Liver (tissue), 9 donors: Measurements from ENCODE around the gene TNPO2. TPM values are rescaled to one million over a fixed set of nuclear protein-coding genes. Genes with fewer than 3 reads are reported as not detected.

Source experiments
- DNase-seq: peaks from one replicate; pipeline ENCODE4 v3.0.0-alpha.2; 2017; ENCODE audit warnings: low spot score
- H3K27ac ChIP-seq, 2 donors: one replicate each; pipeline ENCODE4 v1.7.0; 2013; ENCODE audit warnings: inconsistent platforms in 2 of 2, low read length in 2 of 2, control low read depth in 1 of 2, low read depth in 1 of 2, mild to moderate bottlenecking in 1 of 2
- H3K27me3 ChIP-seq, 4 donors: one replicate each; pipeline versions ENCODE4 v1.6.1 to v1.7.0; 2013; ENCODE audit warnings: low read length in 3 of 4, inconsistent platforms in 1 of 4, mild to moderate bottlenecking in 1 of 4, moderate library complexity in 1 of 4; ENCODE audit not compliant: control insufficient read depth in 4 of 4, insufficient read depth in 4 of 4
- H3K36me3 ChIP-seq, 4 donors: one replicate each; pipeline versions ENCODE4 v1.6.1 to v1.7.0; 2013; ENCODE audit warnings: low read length in 3 of 4, mild to moderate bottlenecking in 3 of 4, low read depth in 1 of 4, moderate library complexity in 1 of 4; ENCODE audit not compliant: control insufficient read depth in 4 of 4, insufficient read depth in 3 of 4
- H3K4me1 ChIP-seq, 4 donors: one replicate each; pipeline versions ENCODE4 v1.6.1 to v1.7.0; 2013; ENCODE audit warnings: low read length in 3 of 4, mild to moderate bottlenecking in 3 of 4, moderate library complexity in 1 of 4; ENCODE audit not compliant: control insufficient read depth in 4 of 4, insufficient read depth in 4 of 4
- H3K4me3 ChIP-seq, 3 donors: one replicate each; pipeline versions ENCODE4 v1.6.1 to v1.7.0; 2013; ENCODE audit warnings: low read length in 3 of 3, control low read depth in 1 of 3, low read depth in 1 of 3, mild to moderate bottlenecking in 1 of 3
- H3K9ac ChIP-seq, 2 donors: one replicate each; pipeline ENCODE4 v1.7.0; 2013; ENCODE audit warnings: low read length in 2 of 2, mild to moderate bottlenecking in 2 of 2, moderate library complexity in 2 of 2, control low read depth in 1 of 2, low read depth in 1 of 2
- H3K9me3 ChIP-seq, 4 donors: one replicate each; pipeline versions ENCODE4 v1.6.1 to v1.7.0; 2013; ENCODE audit warnings: low read length in 3 of 4; ENCODE audit not compliant: control insufficient read depth in 4 of 4
- ATF3 ChIP-seq: IDR thresholded peaks from 2 replicates; pipeline ENCODE4 v1.6.1; 2016; ENCODE audit warnings: antibody characterized with exemption
- EGR1 ChIP-seq, 2 donors: IDR thresholded peaks; 2 replicates each; pipeline ENCODE4 v1.6.1; 2016 to 2018; ENCODE audit warnings: antibody characterized with exemption in 2 of 2, low read depth in 2 of 2
- FOXA1 ChIP-seq: IDR thresholded peaks from 2 replicates; pipeline ENCODE4 v1.6.1; 2016; ENCODE audit warnings: antibody characterized with exemption
- FOXA2 ChIP-seq: IDR thresholded peaks from 2 replicates; pipeline ENCODE4 v1.6.1; 2016; ENCODE audit warnings: antibody characterized with exemption
- GABPA ChIP-seq, 2 donors: IDR thresholded peaks in 1 of 2; conservative IDR thresholded peaks in 1 of 2; 2 replicates each; pipeline ENCODE4 v1.6.1; 2016; ENCODE audit warnings: antibody characterized with exemption in 2 of 2, mild to moderate bottlenecking in 1 of 2, moderate library complexity in 1 of 2
- HNF4A ChIP-seq, 2 donors: conservative IDR thresholded peaks; 2 replicates each; pipeline ENCODE4 v1.6.1; 2016; ENCODE audit warnings: antibody characterized with exemption in 2 of 2, mild to moderate bottlenecking in 2 of 2
- HNF4G ChIP-seq: IDR thresholded peaks from 2 replicates; pipeline ENCODE4 v1.6.1; 2016; ENCODE audit warnings: antibody characterized with exemption
- JUND ChIP-seq, 2 donors: IDR thresholded peaks; 2 replicates each; pipeline ENCODE4 v1.6.1; 2016; ENCODE audit warnings: antibody characterized with exemption in 2 of 2
- NR2F2 ChIP-seq: IDR thresholded peaks from 2 replicates; pipeline ENCODE4 v1.6.1; 2016; ENCODE audit warnings: antibody characterized with exemption
- RAD21 ChIP-seq, 2 donors: IDR thresholded peaks; 2 replicates each; pipeline ENCODE4 v1.6.1; 2016; ENCODE audit warnings: antibody characterized with exemption in 2 of 2, mild to moderate bottlenecking in 2 of 2
- RXRA ChIP-seq, 2 donors: IDR thresholded peaks; 2 replicates each; pipeline ENCODE4 v1.6.1; 2017 to 2018; ENCODE audit warnings: antibody characterized with exemption in 2 of 2, mild to moderate bottlenecking in 1 of 2
- SP1 ChIP-seq: IDR thresholded peaks from 2 replicates; pipeline ENCODE4 v1.6.1; 2018; ENCODE audit warnings: antibody characterized with exemption, mild to moderate bottlenecking
- TAF1 ChIP-seq: conservative IDR thresholded peaks from 2 replicates; pipeline ENCODE4 v1.6.1; 2016; ENCODE audit warnings: antibody characterized with exemption, mild to moderate bottlenecking
- YY1 ChIP-seq: IDR thresholded peaks from 2 replicates; pipeline ENCODE4 v1.6.1; 2016; ENCODE audit warnings: antibody characterized with exemption, mild to moderate bottlenecking
- WGBS: extraction: QIAGEN DNeasy Blood & Tissue Kit; methylation state at CpG from one replicate; pipeline ENCODE4 v1.1.7; 2013; 5-methylcytosine and 5-hydroxymethylcytosine counted together
- polyA plus RNA-seq, 2 donors: library from polyadenylated mRNA; stranded (reverse) in 1 of 2; unstranded in 1 of 2; fragments of 200-250 nt in 1 of 2; fragments of >200 nt in 1 of 2; fragmentation: Nextera tagmentation in 1 of 2; extraction: Ambion mirVana in 1 of 2; gene quantifications; one replicate each; pipeline versions ENCODE4 v1.2.1 to v1.2.3, GENCODE V29; 2013 to 2015
- total RNA-seq, 2 donors: library from RNA; depleted of rRNA; stranded (reverse); fragments of >200 nt; gene quantifications; one replicate each; pipeline ENCODE4 v1.2.3, GENCODE V29; 2014
- TF ChIP-seq, protein P1 (sequence below): IDR thresholded peaks from 2 replicates; pipeline ENCODE4 v1.6.1; 2016; ENCODE audit warnings: antibody characterized with exemption
- TF ChIP-seq, protein P2 (sequence below): IDR thresholded peaks from 2 replicates; pipeline ENCODE4 v1.6.1; 2016; ENCODE audit warnings: antibody characterized with exemption
- TF ChIP-seq, protein P3 (sequence below): IDR thresholded peaks from 2 replicates; pipeline ENCODE4 v1.6.1; 2016; ENCODE audit warnings: antibody characterized with exemption, mild to moderate bottlenecking
- TF ChIP-seq, protein P4 (sequence below): fragments of 150-350 bp; IDR thresholded peaks from 2 replicates; pipeline ENCODE4 v1.5.1; 2017; ENCODE audit warnings: improper control_type of control experiment, low read depth, low read length; ENCODE audit not compliant: missing input control
- donor health status: healthy.
- donor health status: healthy.
- donor health status: healthy.
- donor health status: healthy.
- donor health status: healthy.

Gene TNPO2
- total and polyA plus RNA-seq, 4 donors: 6.3 to 22.2 (median 15.8) TPM

DNA sequence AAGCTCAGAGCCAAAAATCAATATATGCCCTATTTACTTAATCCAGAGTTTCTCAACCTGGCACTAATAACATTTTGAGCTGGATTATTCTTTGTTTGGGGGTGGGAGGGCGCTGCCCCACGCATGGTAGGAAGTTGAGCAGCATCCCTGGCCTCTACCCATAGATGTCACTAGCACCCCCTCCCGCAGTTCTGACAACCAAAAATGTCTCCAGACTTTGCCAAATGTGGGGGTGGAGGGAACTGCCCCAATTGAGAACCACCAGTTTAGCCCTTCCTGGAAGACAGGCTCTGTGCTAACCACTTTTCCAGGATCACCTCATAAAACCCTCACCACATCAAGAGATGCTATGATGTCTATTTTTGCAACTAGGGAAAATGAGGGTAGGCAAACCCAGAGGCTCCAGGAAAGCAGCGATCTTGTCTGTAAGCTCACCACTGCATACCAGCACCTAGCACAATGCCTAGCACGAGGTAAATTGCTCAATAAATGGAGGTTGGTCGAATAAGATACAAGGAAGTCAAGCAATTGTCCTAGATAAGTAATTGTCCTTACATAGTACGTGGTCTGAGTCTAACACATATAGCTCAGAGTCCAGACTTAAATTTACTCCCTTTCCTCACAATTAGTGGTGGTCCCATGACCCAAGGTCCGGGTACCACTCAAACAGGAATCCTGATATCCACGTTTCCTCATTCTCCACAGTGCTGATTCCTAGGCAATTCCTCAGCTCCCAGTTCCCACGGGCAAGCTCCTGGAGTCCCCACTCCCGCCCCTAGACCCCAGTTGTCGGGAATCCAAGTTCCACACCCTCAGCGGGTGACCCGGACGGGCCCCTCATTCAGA lies 9.9 kb upstream of the TNPO2 start (continued):
- TF ChIP-seq, protein P1, sequence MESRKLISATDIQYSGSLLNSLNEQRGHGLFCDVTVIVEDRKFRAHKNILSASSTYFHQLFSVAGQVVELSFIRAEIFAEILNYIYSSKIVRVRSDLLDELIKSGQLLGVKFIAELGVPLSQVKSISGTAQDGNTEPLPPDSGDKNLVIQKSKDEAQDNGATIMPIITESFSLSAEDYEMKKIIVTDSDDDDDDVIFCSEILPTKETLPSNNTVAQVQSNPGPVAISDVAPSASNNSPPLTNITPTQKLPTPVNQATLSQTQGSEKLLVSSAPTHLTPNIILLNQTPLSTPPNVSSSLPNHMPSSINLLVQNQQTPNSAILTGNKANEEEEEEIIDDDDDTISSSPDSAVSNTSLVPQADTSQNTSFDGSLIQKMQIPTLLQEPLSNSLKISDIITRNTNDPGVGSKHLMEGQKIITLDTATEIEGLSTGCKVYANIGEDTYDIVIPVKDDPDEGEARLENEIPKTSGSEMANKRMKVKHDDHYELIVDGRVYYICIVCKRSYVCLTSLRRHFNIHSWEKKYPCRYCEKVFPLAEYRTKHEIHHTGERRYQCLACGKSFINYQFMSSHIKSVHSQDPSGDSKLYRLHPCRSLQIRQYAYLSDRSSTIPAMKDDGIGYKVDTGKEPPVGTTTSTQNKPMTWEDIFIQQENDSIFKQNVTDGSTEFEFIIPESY: peak; percentile 92
- peak in 1 of 2 donors; percentile 75 for TF ChIP-seq GABPA (IDR thresholded peaks at IDR 0.05 in 1 of 2, conservative IDR thresholded peaks at IDR 0.05 in 1 of 2)

DNA sequence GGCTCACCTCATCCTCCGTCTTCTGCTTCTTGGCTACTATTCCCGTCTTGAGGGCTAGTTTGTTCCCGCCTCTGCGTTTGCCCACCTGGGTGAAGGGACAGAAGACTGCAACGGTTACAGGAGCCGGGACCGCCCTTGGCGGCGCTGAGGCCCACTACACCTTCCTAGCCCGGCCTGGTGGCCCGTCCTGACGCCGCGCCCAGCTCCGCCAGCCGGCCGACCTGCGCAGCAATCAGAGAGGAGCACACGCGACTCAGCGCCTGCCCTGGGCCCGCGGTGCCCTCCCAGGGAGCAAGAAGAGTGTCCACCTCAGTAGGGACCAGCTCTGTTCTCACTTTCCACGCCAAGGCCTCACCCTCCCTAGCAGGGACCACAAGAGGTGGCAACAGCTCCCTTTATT lies 7.6 kb upstream of the TNPO2 start:
- Histone ChIP-seq H3K4me1 (peaks cover 15 to 69% (median 50%) of the 10 kb centered on the region in 4 donors), H3K9ac (no peak overlapping the region), H3K27ac (no peak overlapping the region), H3K27me3 (no peaks in the 10 kb centered on the region), H3K9me3 (no peaks in the 10 kb centered on the region), H3K36me3 (peaks cover 3 to 27% (median 21%) of the 10 kb centered on the region in 4 donors), H3K4me3 (no peak overlapping the region)
- DNase-seq: no peak
- 95% methylated on average over 24 of the region's 24 CpGs for WGBS
- TF ChIP-seq HNF4G (no peak), NR2F2 (no peak), FOXA1 (no peak), TAF1 (no peak), SP1 (no peak), JUND (IDR thresholded peaks at IDR 0.05) (no peak), FOXA2 (no peak), ATF3 (no peak), RXRA (IDR thresholded peaks at IDR 0.05) (no peak), YY1 (no peak), GABPA (IDR thresholded peaks at IDR 0.05 in 1 of 2, conservative IDR thresholded peaks at IDR 0.05 in 1 of 2) (no peak), RAD21 (IDR thresholded peaks at IDR 0.05) (no peak), HNF4A (conservative IDR thresholded peaks at IDR 0.05) (no peak), EGR1 (IDR thresholded peaks at IDR 0.05; ENCODE audit: low read depth in 2 of 2) (no peak)
- TF ChIP-seq, protein P1: no peak
- TF ChIP-seq, protein P2, sequence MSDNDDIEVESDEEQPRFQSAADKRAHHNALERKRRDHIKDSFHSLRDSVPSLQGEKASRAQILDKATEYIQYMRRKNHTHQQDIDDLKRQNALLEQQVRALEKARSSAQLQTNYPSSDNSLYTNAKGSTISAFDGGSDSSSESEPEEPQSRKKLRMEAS: no peak
- TF ChIP-seq, protein P3, sequence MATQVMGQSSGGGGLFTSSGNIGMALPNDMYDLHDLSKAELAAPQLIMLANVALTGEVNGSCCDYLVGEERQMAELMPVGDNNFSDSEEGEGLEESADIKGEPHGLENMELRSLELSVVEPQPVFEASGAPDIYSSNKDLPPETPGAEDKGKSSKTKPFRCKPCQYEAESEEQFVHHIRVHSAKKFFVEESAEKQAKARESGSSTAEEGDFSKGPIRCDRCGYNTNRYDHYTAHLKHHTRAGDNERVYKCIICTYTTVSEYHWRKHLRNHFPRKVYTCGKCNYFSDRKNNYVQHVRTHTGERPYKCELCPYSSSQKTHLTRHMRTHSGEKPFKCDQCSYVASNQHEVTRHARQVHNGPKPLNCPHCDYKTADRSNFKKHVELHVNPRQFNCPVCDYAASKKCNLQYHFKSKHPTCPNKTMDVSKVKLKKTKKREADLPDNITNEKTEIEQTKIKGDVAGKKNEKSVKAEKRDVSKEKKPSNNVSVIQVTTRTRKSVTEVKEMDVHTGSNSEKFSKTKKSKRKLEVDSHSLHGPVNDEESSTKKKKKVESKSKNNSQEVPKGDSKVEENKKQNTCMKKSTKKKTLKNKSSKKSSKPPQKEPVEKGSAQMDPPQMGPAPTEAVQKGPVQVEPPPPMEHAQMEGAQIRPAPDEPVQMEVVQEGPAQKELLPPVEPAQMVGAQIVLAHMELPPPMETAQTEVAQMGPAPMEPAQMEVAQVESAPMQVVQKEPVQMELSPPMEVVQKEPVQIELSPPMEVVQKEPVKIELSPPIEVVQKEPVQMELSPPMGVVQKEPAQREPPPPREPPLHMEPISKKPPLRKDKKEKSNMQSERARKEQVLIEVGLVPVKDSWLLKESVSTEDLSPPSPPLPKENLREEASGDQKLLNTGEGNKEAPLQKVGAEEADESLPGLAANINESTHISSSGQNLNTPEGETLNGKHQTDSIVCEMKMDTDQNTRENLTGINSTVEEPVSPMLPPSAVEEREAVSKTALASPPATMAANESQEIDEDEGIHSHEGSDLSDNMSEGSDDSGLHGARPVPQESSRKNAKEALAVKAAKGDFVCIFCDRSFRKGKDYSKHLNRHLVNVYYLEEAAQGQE: no peak
- TF ChIP-seq, protein P4, sequence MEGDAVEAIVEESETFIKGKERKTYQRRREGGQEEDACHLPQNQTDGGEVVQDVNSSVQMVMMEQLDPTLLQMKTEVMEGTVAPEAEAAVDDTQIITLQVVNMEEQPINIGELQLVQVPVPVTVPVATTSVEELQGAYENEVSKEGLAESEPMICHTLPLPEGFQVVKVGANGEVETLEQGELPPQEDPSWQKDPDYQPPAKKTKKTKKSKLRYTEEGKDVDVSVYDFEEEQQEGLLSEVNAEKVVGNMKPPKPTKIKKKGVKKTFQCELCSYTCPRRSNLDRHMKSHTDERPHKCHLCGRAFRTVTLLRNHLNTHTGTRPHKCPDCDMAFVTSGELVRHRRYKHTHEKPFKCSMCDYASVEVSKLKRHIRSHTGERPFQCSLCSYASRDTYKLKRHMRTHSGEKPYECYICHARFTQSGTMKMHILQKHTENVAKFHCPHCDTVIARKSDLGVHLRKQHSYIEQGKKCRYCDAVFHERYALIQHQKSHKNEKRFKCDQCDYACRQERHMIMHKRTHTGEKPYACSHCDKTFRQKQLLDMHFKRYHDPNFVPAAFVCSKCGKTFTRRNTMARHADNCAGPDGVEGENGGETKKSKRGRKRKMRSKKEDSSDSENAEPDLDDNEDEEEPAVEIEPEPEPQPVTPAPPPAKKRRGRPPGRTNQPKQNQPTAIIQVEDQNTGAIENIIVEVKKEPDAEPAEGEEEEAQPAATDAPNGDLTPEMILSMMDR: no peak
